Measurements from ENCODE around the gene PACRG. TPM values are rescaled to one million over a fixed set of nuclear protein-coding genes. Genes with fewer than 3 reads are reported as not detected.

The PACRG gene
- total and polyA plus RNA-seq, 2 of the 8 experiments (the other 6 are each of a cell fraction or from before 2014, with no cell fraction given), result 0.44 to 0.54 TPM

DNA sequence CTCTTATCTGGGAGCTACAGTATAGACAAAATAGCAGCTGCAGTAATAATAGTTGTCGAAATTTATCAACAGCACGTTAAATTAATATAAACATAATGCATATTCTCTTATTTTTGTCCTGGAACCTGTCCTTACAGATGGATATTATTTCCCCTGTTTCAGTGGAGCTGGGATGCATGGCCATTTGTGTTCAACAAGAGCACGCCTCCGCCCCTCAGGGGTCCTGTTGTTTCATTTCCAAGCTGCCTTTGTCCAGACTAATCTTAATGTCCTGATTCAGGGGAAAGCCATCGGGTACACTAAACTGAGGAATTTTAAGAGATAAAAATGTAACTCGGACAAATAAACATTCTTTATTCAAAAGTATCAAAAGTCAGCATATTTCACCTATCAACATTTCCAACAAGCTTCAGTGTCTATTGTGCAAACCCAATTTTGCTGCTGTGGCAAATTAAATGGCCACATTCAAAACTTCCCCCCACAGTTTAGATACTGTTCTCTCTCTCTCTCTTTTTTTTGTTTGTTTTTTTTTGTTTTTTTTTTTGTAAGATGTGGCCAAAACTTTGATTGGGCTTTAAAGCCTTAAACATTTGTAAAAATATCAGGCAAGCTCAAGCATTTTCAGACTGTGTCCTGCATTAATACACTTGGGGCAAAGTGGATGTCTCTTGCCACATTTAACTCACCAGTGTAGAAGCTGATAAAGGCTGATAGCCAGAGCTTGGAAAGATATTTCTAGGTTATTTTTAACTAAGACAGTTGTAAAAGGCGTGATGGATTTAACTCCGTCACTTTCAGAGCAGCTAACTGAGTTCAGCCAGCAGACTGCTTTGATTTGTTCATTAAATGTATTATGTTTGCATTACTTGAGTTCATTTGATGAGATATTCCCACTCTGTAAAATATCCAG lies 574.2 kb downstream of the PACRG start (continued):
- TF ChIP-seq, protein P1, sequence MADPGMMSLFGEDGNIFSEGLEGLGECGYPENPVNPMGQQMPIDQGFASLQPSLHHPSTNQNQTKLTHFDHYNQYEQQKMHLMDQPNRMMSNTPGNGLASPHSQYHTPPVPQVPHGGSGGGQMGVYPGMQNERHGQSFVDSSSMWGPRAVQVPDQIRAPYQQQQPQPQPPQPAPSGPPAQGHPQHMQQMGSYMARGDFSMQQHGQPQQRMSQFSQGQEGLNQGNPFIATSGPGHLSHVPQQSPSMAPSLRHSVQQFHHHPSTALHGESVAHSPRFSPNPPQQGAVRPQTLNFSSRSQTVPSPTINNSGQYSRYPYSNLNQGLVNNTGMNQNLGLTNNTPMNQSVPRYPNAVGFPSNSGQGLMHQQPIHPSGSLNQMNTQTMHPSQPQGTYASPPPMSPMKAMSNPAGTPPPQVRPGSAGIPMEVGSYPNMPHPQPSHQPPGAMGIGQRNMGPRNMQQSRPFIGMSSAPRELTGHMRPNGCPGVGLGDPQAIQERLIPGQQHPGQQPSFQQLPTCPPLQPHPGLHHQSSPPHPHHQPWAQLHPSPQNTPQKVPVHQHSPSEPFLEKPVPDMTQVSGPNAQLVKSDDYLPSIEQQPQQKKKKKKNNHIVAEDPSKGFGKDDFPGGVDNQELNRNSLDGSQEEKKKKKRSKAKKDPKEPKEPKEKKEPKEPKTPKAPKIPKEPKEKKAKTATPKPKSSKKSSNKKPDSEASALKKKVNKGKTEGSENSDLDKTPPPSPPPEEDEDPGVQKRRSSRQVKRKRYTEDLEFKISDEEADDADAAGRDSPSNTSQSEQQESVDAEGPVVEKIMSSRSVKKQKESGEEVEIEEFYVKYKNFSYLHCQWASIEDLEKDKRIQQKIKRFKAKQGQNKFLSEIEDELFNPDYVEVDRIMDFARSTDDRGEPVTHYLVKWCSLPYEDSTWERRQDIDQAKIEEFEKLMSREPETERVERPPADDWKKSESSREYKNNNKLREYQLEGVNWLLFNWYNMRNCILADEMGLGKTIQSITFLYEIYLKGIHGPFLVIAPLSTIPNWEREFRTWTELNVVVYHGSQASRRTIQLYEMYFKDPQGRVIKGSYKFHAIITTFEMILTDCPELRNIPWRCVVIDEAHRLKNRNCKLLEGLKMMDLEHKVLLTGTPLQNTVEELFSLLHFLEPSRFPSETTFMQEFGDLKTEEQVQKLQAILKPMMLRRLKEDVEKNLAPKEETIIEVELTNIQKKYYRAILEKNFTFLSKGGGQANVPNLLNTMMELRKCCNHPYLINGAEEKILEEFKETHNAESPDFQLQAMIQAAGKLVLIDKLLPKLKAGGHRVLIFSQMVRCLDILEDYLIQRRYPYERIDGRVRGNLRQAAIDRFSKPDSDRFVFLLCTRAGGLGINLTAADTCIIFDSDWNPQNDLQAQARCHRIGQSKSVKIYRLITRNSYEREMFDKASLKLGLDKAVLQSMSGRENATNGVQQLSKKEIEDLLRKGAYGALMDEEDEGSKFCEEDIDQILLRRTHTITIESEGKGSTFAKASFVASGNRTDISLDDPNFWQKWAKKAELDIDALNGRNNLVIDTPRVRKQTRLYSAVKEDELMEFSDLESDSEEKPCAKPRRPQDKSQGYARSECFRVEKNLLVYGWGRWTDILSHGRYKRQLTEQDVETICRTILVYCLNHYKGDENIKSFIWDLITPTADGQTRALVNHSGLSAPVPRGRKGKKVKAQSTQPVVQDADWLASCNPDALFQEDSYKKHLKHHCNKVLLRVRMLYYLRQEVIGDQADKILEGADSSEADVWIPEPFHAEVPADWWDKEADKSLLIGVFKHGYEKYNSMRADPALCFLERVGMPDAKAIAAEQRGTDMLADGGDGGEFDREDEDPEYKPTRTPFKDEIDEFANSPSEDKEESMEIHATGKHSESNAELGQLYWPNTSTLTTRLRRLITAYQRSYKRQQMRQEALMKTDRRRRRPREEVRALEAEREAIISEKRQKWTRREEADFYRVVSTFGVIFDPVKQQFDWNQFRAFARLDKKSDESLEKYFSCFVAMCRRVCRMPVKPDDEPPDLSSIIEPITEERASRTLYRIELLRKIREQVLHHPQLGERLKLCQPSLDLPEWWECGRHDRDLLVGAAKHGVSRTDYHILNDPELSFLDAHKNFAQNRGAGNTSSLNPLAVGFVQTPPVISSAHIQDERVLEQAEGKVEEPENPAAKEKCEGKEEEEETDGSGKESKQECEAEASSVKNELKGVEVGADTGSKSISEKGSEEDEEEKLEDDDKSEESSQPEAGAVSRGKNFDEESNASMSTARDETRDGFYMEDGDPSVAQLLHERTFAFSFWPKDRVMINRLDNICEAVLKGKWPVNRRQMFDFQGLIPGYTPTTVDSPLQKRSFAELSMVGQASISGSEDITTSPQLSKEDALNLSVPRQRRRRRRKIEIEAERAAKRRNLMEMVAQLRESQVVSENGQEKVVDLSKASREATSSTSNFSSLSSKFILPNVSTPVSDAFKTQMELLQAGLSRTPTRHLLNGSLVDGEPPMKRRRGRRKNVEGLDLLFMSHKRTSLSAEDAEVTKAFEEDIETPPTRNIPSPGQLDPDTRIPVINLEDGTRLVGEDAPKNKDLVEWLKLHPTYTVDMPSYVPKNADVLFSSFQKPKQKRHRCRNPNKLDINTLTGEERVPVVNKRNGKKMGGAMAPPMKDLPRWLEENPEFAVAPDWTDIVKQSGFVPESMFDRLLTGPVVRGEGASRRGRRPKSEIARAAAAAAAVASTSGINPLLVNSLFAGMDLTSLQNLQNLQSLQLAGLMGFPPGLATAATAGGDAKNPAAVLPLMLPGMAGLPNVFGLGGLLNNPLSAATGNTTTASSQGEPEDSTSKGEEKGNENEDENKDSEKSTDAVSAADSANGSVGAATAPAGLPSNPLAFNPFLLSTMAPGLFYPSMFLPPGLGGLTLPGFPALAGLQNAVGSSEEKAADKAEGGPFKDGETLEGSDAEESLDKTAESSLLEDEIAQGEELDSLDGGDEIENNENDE (IDR thresholded peaks at IDR 0.05; ENCODE audit: insufficient replicate concordance, low read length), result no peak
- no peak for TF ChIP-seq JUN (IDR thresholded peaks at IDR 0.05; ENCODE audit: low read depth, low read length)
- no peak for TF ChIP-seq SIRT6 (IDR thresholded peaks at IDR 0.05; ENCODE audit: low read length)
- TF ChIP-seq, protein P2, sequence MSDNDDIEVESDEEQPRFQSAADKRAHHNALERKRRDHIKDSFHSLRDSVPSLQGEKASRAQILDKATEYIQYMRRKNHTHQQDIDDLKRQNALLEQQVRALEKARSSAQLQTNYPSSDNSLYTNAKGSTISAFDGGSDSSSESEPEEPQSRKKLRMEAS (IDR thresholded peaks at IDR 0.05), result no peak
- no peak for TF ChIP-seq RAD21 (IDR thresholded peaks at IDR 0.05 in 1 of 2, conservative IDR thresholded peaks at IDR 0.05 in 1 of 2; ENCODE audit: low read depth in 2 of 2, low read length in 2 of 2)
